ENCODE data around the gene NXPH4.

The NXPH4 gene

DNA sequence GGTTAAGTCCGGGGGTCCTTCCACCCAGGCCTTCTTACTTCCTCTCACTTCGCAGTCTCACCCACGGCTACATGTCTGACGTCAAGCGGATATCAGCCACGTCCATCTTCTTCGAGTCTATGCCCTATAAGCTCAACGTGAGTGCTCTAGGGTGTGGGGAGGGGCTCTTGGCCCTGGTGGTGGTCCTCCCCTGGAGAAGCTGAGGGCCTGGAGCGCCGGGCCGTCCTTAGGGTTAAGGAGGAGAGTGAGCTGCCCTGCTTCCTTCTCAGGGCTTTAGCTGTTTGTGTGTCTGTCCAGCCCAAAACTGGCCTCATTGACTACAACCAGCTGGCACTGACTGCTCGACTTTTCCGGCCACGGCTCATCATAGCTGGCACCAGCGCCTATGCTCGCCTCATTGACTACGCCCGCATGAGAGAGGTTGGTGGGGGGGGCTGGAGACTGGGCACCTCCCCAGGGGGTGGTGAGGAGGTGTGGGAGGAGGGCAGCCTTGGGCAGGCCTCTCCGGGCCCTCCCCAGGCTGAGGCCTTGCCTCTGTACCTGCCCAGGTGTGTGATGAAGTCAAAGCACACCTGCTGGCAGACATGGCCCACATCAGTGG, 15.7 kb downstream of the NXPH4 start:
- no peak for DNase-seq (ENCODE audit: low read depth)

DNA sequence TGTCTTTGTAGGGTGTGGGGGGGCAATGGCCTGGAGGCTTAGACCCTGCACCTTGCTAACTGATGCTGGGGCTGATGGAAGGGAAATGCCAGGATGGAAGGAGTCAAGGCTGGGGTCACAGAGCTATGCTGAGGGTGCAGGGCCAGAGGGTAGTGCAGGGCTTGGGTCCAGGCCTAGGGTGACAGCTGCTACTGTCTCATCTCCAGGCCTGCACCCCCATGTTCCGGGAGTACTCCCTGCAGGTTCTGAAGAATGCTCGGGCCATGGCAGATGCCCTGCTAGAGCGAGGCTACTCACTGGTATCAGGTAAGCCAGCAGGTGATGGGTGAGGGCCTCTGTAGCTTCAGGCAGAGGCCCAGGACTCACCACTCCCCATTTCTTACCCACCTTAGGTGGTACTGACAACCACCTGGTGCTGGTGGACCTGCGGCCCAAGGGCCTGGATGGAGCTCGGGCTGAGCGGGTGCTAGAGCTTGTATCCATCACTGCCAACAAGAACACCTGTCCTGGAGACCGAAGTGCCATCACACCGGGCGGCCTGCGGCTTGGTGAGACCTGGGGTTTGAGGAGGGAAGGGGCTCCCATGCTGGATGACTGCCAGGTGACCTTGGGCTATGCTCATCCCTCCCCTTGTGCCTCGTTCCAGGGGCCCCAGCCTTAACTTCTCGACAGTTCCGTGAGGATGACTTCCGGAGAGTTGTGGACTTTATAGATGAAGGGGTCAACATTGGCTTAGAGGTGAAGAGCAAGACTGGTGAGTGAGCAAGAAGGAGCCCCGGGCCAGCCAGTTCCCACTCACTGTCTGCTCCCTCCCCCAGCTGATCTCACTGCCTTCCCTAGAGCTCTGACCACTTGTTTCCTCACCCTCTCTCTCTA, 17.0 kb downstream of the NXPH4 start:
- no peak for DNase-seq (ENCODE audit: low read depth)

DNA sequence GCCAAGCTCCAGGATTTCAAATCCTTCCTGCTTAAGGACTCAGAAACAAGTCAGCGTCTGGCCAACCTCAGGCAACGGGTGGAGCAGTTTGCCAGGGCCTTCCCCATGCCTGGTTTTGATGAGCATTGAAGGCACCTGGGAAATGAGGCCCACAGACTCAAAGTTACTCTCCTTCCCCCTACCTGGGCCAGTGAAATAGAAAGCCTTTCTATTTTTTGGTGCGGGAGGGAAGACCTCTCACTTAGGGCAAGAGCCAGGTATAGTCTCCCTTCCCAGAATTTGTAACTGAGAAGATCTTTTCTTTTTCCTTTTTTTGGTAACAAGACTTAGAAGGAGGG, 17.6 kb downstream of the NXPH4 start:
- DNase-seq (ENCODE audit: low read depth), result no peak

GRCh38 chr12:57234571-57235016, 18.0 kb downstream of the NXPH4 start:
- no peak for DNase-seq (ENCODE audit: low read depth)

DNA sequence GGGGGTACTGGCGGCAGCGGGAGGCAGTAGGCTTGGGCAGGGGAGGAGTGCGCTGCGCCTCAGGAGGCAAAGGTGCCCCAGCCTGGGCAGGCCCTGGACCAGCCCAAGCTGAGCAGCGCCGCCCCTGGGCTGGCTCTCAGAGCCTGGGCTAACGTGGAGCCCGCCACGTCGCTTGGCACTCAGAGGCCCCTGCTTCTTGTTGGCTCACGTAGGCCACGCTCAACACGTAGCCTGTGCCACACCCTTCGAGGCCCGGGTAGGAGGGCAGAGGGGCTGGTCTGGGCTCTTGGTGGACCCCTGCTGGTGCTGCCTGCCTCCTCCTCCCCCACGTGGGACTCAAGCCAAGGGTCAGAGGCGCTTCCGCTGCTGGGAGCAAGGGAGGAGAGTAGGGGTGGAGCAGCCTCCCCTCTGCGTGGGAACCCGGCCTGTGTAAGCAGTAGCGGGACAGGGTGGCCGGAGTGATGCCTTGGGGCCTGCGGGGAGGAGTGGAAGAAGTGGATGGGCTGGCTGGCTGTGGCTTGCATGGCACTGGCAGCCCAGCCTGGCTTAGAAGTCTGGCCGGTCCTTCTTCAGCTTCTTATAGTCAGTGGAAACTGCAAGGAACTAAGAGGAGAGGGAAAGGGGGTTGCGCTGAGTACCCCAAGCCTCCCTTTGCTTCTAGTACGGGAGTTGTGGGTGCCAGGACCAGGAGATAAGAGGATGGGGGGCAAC, 18.6 kb downstream of the NXPH4 start:
- no peak for DNase-seq (ENCODE audit: low read depth)

- DNase-seq (ENCODE audit: low read depth), result no peak
Observed at GRCh38 chr12:57235728-57236131, 19.1 kb downstream of the NXPH4 start.

DNA sequence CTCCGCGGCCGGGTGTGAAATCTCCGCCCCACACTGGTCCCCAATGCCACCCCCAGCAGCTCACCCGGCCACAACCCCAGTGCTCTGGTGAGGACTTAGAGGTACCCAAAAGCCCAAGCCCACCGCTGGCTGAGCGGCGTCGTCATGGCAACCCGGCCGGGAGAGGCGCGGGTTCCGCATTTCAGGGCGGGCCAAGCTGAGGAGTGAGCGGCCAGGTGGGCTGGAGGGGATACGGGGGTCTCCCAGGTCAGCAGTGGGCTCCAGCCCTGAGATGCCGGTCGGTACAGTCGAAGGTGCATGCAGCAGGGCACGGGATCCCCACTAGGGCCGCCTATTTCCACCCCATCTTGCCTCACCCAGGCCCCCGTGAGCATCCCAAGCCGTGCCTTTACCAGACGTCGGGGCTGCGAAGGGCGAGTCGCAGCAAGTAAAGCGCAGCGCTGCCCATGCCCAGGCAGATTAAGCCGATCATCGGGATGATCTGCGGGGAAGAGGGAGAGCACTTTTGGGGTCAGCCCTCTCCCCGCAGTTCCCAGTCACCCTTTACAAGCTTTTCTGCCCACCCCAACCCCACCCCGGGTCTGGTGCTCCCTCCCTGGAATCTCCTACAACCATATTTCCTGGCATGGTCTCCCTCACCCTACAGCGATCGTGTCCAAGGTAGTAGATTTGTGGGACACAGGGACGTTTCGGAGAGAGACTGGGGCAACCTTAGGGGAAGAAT, 19.8 kb downstream of the NXPH4 start:
- no peak for DNase-seq (ENCODE audit: low read depth)

- DNase-seq (ENCODE audit: low read depth), result no peak
Observed at GRCh38 chr12:57236925-57237595, 20.5 kb downstream of the NXPH4 start.

- DNase-seq (ENCODE audit: low read depth), result no peak
Observed at GRCh38 chr12:57237596-57237931, 21.0 kb downstream of the NXPH4 start.

DNA sequence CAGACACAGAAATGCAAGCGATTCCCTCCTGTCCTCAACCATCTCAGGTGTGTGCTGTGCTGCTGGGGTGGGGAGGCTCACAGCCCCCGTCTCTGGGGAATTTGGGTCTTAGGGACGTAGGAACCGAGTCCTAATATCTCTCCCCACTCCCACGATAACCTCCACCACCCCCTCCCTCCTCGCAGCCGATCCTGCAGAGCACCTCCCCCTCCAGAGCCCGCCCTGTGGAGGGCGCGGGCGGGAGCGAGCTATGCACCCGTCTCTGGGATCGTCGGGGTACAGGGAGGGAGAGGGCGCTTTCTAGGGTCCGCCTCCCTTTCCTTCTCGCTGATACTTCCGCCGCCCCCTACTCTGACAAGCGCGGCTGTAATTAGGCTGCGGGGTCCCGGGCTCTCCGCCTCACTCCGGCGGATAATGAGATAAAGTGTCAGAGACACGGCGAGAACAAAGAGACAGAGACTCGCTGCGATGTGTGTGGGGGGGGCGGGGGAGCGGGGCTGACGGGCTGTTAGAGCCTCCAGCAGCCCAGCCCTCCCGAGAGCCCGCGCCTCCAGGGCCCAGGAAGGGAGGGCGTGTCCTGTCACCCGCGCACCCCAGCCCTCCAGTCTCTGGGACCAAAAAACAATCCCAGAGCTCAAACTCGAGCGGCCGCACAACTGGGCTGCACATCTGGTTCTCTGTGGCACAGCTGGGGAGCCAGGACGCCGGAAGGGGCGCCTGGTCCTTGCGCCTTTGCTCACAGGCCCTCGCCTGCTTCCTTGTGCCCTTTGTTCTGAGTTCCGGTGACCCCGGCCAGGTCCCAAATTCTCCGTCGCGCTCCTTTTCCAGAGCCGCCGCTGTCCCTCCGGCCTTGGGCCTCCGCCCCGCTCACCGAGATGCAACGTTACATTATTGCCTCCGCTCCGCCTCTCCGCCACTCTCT, 21.6 kb downstream of the NXPH4 start:
- DNase-seq (ENCODE audit: low read depth), result no peak

- DNase-seq (ENCODE audit: low read depth), result peak; percentile 76
Observed at GRCh38 chr12:57238854-57239554, 22.4 kb downstream of the NXPH4 start.

DNA sequence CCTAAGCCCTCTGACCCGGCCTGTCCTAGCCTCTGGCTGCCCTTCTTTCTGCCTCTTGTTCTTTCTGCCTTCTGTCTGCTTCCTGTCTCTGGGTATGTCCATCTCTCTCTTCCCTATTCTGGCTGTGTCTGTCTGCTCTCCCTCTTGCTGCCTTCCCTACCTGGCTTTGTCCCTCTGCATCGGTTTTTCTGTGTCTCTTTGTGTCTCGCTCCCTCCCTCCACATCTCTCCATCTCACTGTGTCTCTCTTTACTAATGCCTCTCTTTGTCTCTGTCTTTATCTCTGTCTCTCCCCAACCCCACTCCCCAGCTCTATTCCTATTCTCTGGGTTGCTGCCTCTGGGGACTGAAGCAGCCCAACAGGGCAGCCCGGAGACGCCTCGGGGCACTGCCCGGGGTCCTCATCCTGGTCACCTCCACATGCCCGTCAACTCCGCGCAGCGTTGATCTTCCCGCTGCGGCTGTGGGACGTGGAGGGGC, 23.0 kb downstream of the NXPH4 start:
- DNase-seq (ENCODE audit: low read depth), result no peak

DNA sequence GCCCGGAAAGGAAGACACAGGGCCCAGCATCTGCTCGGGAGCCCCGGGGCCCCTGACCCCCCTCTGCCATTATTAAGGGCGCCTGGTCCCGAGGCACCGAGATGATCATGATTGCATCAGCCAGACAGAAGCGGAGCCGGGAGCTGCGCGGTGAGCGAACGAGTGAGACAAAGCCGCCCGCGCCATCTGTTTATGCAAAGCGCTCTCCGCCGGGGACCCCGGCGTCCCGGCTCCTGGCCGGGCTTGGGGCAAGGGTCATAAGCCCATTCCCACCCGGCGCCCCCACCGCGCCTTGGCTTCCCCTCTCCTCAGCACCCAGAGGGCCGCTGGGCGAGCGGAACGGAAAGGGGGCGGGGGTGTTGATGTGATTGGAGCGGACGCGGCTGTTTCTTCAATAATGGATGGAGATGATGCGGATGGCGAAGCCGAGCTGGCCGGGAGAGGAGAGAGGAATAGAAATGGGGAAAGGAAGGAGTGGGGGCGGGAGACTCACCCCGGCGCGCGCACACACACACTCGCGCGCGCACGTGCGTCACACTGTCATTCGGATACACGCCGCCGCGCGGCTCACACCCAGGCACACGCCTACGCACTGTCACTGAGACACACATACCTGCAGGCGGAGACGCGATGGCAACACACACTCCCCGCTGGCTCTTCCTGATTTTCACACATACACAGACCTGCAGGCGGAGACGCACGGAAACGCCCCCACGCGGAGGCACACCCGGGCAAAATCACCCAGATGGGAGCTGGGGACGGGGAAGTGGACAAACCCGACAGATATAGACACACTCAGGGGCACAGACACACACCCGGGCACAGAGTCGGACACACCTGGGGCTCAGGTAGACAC, 23.7 kb downstream of the NXPH4 start:
- peak; percentile 66 for DNase-seq (ENCODE audit: low read depth)

- DNase-seq (ENCODE audit: low read depth), result no peak
Observed at GRCh38 chr12:57240926-57241401, 24.4 kb downstream of the NXPH4 start.

DNA sequence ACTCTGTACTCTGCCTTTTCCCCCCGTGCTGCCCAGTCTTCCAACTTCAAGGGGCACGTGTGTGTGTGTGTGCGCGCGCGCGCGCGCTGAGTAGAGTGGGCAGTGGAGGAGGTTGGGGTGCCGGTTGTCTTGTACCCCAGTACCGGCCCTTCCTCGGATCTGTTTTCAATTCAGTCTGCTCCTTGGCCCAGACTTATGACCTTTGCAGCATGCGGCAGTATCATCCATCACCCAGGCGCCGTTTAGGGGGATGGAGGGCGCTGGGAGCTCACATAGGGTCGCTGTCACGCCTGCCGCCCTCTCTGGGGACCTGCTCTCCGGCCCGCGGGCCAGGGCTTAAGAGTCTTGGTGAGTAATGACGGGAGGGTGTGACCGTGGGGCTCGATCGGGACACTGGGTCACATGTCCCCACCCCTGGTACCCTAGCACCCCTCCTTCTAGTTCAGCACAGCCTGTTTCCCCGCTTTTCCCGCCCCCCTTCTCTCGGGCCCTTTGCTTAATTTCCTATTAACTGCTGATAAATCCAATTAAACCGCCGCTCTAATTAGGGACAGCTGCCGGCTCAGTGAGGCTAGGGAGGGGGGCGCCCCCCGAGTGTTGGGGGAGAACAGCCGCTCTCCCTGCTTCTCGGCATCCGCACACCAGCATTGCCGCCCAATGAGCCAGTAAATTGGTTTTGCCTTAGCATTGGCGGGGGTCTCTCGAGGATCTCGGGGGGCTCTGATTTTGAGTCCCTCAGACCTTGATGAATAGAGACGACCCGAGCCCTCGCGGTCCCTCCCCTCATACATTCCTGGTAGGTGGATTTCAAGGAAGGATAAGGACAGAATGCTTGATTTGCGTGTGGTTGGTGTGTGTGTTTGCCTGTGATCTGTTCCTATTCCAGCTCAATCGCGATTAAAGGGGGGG, 25.1 kb downstream of the NXPH4 start:
- no peak for DNase-seq (ENCODE audit: low read depth)

GRCh38 chr12:57242329-57242690, 25.7 kb downstream of the NXPH4 start:
- no peak for DNase-seq (ENCODE audit: low read depth)

DNA sequence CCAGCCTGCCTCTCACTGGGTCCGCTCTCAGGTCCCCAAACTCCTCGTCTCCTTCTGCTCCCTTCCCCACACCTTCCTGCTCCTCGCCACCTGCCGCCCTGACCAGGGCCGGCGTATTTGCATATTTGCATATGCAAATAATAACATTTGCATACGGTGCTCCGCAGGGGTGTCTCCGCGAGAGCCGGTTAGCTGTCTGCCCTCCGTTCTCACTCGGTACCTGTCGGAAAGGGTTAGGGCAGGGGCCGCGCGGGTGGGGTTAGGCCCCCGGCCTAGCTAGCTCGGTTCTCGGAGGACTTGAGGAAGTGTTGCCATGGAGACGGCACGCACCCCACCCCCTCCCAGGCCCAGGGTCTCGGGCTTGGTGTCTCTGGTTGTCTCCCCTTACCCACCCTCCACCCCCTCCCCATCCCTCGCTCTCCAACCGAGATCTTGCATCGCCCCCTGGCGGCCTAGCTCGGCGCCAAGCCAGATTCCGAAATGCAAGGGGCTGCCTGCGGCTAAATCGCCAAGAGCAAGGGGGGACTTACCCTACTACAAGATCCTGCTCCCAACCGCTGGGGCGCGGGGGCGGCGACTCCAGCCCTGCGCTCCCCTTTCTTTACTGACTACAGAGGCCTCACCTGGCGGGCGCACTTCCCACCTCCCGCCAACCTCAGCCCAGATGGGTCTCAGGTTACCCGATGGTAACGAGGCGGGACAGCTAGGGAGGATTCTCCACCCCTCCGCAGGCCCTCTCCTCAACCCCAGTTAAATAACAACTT, 26.3 kb downstream of the NXPH4 start:
- no peak for DNase-seq (ENCODE audit: low read depth)
